H1 (cell line): Measurements from ENCODE around the gene CCDC102A. TPM values are rescaled to one million over a fixed set of nuclear protein-coding genes. Genes with fewer than 3 reads are reported as not detected.
A peak's percentile ranks its signal among the peaks of the same experiment; 100 is the strongest.

ENCODE experiments used
- CTCF ChIA-PET: fragments of 300-600 bp; sonication (Branson Sonifier 250); formaldehyde crosslinking; loops from one replicate; lab custom pipeline; 2021; ENCODE audit not compliant: partially characterized antibody; lab: Charles Lee
- POLR2A ChIA-PET: fragments of 300-600 bp; sonication (Branson Sonifier 250); formaldehyde crosslinking; loops from one replicate; lab custom pipeline; 2021; ENCODE audit warnings: inconsistent platforms; ENCODE audit not compliant: partially characterized antibody; lab: Charles Lee
- DNase-seq, 2 experiments: peaks; one replicate each; pipeline versions ENCODE4 v3.0.0 to v3.0.0-alpha.2; 2010 to 2022; ENCODE audit warnings: low spot score in 2 of 2, low read depth in 1 of 2, mixed read lengths in 1 of 2
- FAIRE-seq: peaks from 2 replicates; lab custom pipeline; 2011; peaks lifted over from hg19 to GRCh38; lab: Jason Lieb, UNC
- H2AFZ ChIP-seq: 2 replicates; pipeline ENCODE4 v1.8.1; 2012; ENCODE audit warnings: low read length, inconsistent platforms
- H2AK5ac ChIP-seq: 2 replicates; pipeline ENCODE4 v1.6.1; 2013; ENCODE audit warnings: low read depth, low read length
- H2BK120ac ChIP-seq: replicated peaks from 2 replicates; pipeline ENCODE3; 2013; ENCODE audit warnings: low read depth, low read length, inconsistent platforms
- H2BK12ac ChIP-seq: 2 replicates; pipeline ENCODE4 v1.6.1; 2013; ENCODE audit warnings: low read depth, low read length
- H2BK15ac ChIP-seq: 2 replicates; pipeline ENCODE4 v1.6.1; 2013; ENCODE audit warnings: low read length
- H2BK20ac ChIP-seq: 2 replicates; pipeline ENCODE4 v1.6.1; 2013; ENCODE audit warnings: low read length
- H2BK5ac ChIP-seq: 2 replicates; pipeline ENCODE4 v1.6.1; 2013; ENCODE audit warnings: low read depth, low read length
- H3K14ac ChIP-seq: 2 replicates; pipeline ENCODE4 v1.6.1; 2013; ENCODE audit warnings: inconsistent platforms; ENCODE audit not compliant: insufficient read length
- H3K18ac ChIP-seq: 2 replicates; pipeline ENCODE4 v1.6.1; 2013; ENCODE audit warnings: low read length; ENCODE audit errors: extremely low read depth
- H3K23ac ChIP-seq: 2 replicates; pipeline ENCODE4 v1.6.1; 2013; ENCODE audit warnings: inconsistent platforms; ENCODE audit not compliant: insufficient read length
- H3K23me2 ChIP-seq: 2 replicates; pipeline ENCODE4 v1.6.1; 2013; ENCODE audit warnings: low read depth, low read length
- H3K27ac ChIP-seq: 2 replicates; pipeline ENCODE4 v1.6.1; 2011; ENCODE audit warnings: low read depth, low read length, inconsistent platforms
- H3K27me3 ChIP-seq, 4 experiments: replicated peaks in 1 of 4; 1 replicate in 1 of 4; 2 replicates in 3 of 4; pipeline versions ENCODE4 v1.6.1 to v1.8.1; 2011 to 2013; ENCODE audit warnings: low read length in 3 of 4, mild to moderate bottlenecking in 3 of 4, inconsistent platforms in 2 of 4, mixed read lengths in 2 of 4, moderate library complexity in 1 of 4; ENCODE audit not compliant: control insufficient read depth in 3 of 4, insufficient read depth in 3 of 4; ENCODE audit errors: extremely low read depth in 1 of 4
- H3K36me3 ChIP-seq, 4 experiments: 2 replicates each; pipeline versions ENCODE4 v1.6.1 to v1.8.1; 2011 to 2013; ENCODE audit warnings: mild to moderate bottlenecking in 4 of 4, low read length in 3 of 4, moderate library complexity in 2 of 4, control low read depth in 1 of 4, inconsistent platforms in 1 of 4; ENCODE audit not compliant: insufficient read depth in 4 of 4, control insufficient read depth in 2 of 4
- H3K4ac ChIP-seq: replicated peaks from 2 replicates; pipeline ENCODE3; 2013; ENCODE audit warnings: low read length, low read depth, mixed read lengths, inconsistent platforms; ENCODE audit not compliant: insufficient read length
- H3K4me1 ChIP-seq, 4 experiments: replicated peaks in 1 of 4; 1 replicate in 1 of 4; 2 replicates in 3 of 4; pipeline versions ENCODE4 v1.6.1 to v1.8.1; 2011 to 2013; ENCODE audit warnings: low read length in 3 of 4, inconsistent platforms in 2 of 4, mixed read lengths in 1 of 4; ENCODE audit not compliant: insufficient read depth in 4 of 4, control insufficient read depth in 3 of 4
- H3K4me2 ChIP-seq, 2 experiments: 2 replicates each; pipeline versions ENCODE4 v1.6.1 to v1.8.1; 2011 to 2013; ENCODE audit warnings: low read depth in 2 of 2, low read length in 2 of 2, control low read depth in 1 of 2, inconsistent platforms in 1 of 2, mild to moderate bottlenecking in 1 of 2; ENCODE audit not compliant: insufficient read depth in 1 of 2
- H3K4me3 ChIP-seq, 4 experiments: fragments of 200-600, 300-600 bp in 1 of 4; sonication (generic), shearing (Covaris generic), sonication (Bioruptor Twin) in 1 of 4; 2 replicates each; pipeline versions ENCODE4 v1.5.1 to v1.8.1; 2011 to 2016; ENCODE audit warnings: low read length in 4 of 4, low read depth in 3 of 4, control low read depth in 2 of 4, inconsistent platforms in 2 of 4, mild to moderate bottlenecking in 2 of 4, mixed read lengths in 1 of 4, moderate library complexity in 1 of 4; ENCODE audit not compliant: insufficient read depth in 2 of 4; ENCODE audit errors: extremely low read depth in 1 of 4
- H3K56ac ChIP-seq: replicated peaks from 2 replicates; pipeline ENCODE3; 2013; ENCODE audit warnings: low read depth, mild to moderate bottlenecking, mixed read lengths, low read length, inconsistent platforms; ENCODE audit not compliant: insufficient read length
- H3K79me1 ChIP-seq: 2 replicates; pipeline ENCODE4 v1.6.1; 2013; ENCODE audit warnings: low read depth, low read length, control low read depth
- H3K79me2 ChIP-seq, 2 experiments: 2 replicates each; pipeline versions ENCODE4 v1.6.1 to v1.8.1; 2012 to 2013; ENCODE audit warnings: low read length in 2 of 2, mild to moderate bottlenecking in 2 of 2, inconsistent platforms in 1 of 2; ENCODE audit not compliant: insufficient read depth in 2 of 2, control insufficient read depth in 1 of 2
- H3K9ac ChIP-seq, 4 experiments: replicated peaks in 1 of 4; 1 replicate in 1 of 4; 2 replicates in 3 of 4; pipeline versions ENCODE4 v1.6.1 to v1.8.1; 2011 to 2013; ENCODE audit warnings: low read depth in 3 of 4, low read length in 3 of 4, control low read depth in 2 of 4, mild to moderate bottlenecking in 2 of 4, moderate library complexity in 2 of 4, inconsistent platforms in 1 of 4; ENCODE audit errors: extremely low read depth in 1 of 4
- H3K9me3 ChIP-seq, 2 experiments: 2 replicates each; pipeline versions ENCODE4 v1.6.1 to v1.8.1; 2012 to 2013; ENCODE audit warnings: mild to moderate bottlenecking in 2 of 2, moderate library complexity in 2 of 2, control low read depth in 1 of 2, inconsistent platforms in 1 of 2, low read depth in 1 of 2, low read length in 1 of 2, mixed read lengths in 1 of 2; ENCODE audit not compliant: insufficient read depth in 2 of 2
- H4K20me1 ChIP-seq, 2 experiments: replicated peaks in 1 of 2; 2 replicates each; pipeline versions ENCODE3 to v1.8.1; 2011 to 2013; ENCODE audit warnings: inconsistent platforms in 2 of 2, low read length in 2 of 2, mild to moderate bottlenecking in 1 of 2; ENCODE audit not compliant: insufficient read depth in 2 of 2, control insufficient read depth in 1 of 2
- H4K5ac ChIP-seq: 2 replicates; pipeline ENCODE4 v1.6.1; 2013; ENCODE audit warnings: low read length, low read depth, mixed read lengths, inconsistent platforms; ENCODE audit not compliant: insufficient read length
- H4K8ac ChIP-seq: 2 replicates; pipeline ENCODE4 v1.8.0; 2013; ENCODE audit warnings: mild to moderate bottlenecking, moderate library complexity, low read length, inconsistent platforms; ENCODE audit not compliant: insufficient read depth; ENCODE audit errors: extremely low read depth
- H4K91ac ChIP-seq: replicated peaks from 2 replicates; pipeline ENCODE3; 2013; ENCODE audit warnings: low read length, mixed read lengths, inconsistent platforms; ENCODE audit not compliant: insufficient read length
- CBX8 ChIP-seq: fragments of 300-800, 300-1000 bp; sonication (generic); IDR thresholded peaks from 2 replicates; pipeline ENCODE4 v1.7.1; 2016; ENCODE audit warnings: low read depth, low read length, borderline replicate concordance
- CEBPB ChIP-seq: IDR thresholded peaks from 2 replicates; pipeline ENCODE4 v1.6.1; 2012; ENCODE audit warnings: low read depth, low read length
- FOSL1 ChIP-seq: IDR thresholded peaks from 2 replicates; pipeline ENCODE4 v1.6.1; 2011; ENCODE audit warnings: mild to moderate bottlenecking, low read depth, low read length, moderate library complexity; ENCODE audit not compliant: insufficient read depth
- RXRA ChIP-seq: IDR thresholded peaks from 2 replicates; pipeline ENCODE4 v1.6.1; 2011; ENCODE audit warnings: low read depth, mild to moderate bottlenecking, low read length, moderate library complexity; ENCODE audit not compliant: insufficient read depth
- SP4 ChIP-seq: IDR thresholded peaks from 2 replicates; pipeline ENCODE4 v1.6.1; 2012; ENCODE audit warnings: low read length, inconsistent platforms
- TAF1 ChIP-seq: IDR thresholded peaks from 2 replicates; pipeline ENCODE4 v1.6.1; 2011; ENCODE audit warnings: mild to moderate bottlenecking, low read depth, low read length
- TBP ChIP-seq: IDR thresholded peaks from 2 replicates; pipeline ENCODE4 v1.6.1; 2011; ENCODE audit warnings: low read depth, low read length, improper control_type of control experiment
- WGBS, 2 experiments: shearing (Covaris generic) in 1 of 2; methylation state at CpG; one replicate each; pipeline versions ENCODE4 v1.1.6 to v1.1.7; 2013 to 2015; ENCODE audit warnings: low lambda C conversion rate in 2 of 2, mixed read lengths in 2 of 2, inconsistent platforms in 1 of 2, low coverage in 1 of 2, missing lambda C conversion rate in 1 of 2; ENCODE audit not compliant: insufficient replicate concordance in 2 of 2, insufficient coverage in 1 of 2, insufficient read length in 1 of 2; ENCODE audit errors: extremely low coverage in 1 of 2, missing lambda C conversion rate in 1 of 2; 5-methylcytosine and 5-hydroxymethylcytosine counted together
- polyA plus RNA-seq, 7 experiments: library from polyadenylated mRNA; depleted of rRNA in 3 of 7; stranded (reverse) in 5 of 7; unstranded in 2 of 7; fragments of >200 nt in 5 of 7; fragments of 200-250 nt in 2 of 7; gene quantifications; 1 replicate in 5 of 7; 2 replicates in 1 of 7; 4 replicates in 1 of 7; pipeline versions ENCODE4 v1.2.1 to v1.2.3, GENCODE V29; 2011 to 2013; ENCODE audit warnings: missing spikeins in 2 of 7, mixed read lengths in 2 of 7
- total RNA-seq: library from RNA; stranded (reverse); fragmentation: NEBNext Ultra II Directional; extraction: Animal tissue kit (Norgen Biotek cat#: 25700); gene quantifications from 2 replicates; pipeline ENCODE4 v1.2.1, GENCODE V29; 2021
- TF ChIP-seq, protein P1 (sequence below): IDR thresholded peaks from 2 replicates; pipeline ENCODE4 v1.6.1; 2011; ENCODE audit warnings: low read depth, mild to moderate bottlenecking, low read length; ENCODE audit not compliant: insufficient read depth

The CCDC102A gene
- total and polyA plus RNA-seq, 2 of the 8 experiments (the other 6 are each of a cell fraction or from before 2014, with no cell fraction given) = 4.0 to 7.5 TPM

DNA sequence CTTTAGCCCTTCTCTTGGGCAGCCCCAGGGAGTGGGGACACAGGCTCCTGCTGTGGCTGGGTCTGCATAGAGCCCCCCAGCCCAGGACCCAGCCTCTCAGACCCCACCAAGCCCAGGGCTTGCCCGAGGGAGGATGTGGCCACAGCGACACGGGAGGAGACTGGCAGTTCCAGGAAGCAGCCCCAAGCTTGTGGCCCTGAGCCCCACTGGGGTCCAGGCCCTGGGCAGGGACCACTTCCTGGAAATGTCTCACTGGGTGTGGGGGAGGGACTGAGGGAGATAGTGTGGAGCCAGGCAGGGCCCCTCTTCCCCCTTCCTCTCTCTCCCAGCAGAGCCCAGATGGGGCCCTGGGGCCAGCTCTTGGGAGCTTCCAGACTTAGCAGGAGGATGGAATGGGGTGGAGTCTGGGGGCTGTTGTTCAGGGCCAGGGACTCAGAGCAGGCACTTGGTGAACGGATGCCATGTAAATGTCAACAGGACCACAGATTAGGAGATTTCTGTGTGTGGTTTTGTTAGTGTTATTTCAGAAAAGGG lies 41.4 kb upstream of the CCDC102A start:
- Histone ChIP-seq H4K8ac (peak overlapping the region; percentile 76; the same call in 1 of the 2 replicates), H3K27me3 (peaks cover 0 to 4% (median 0%) of the 10 kb centered on the region in 4 experiments; a peak in 2 of 7 replicates), H3K23me2 (no peaks in the 10 kb centered on the region), H4K5ac (no peak overlapping the region), H4K91ac (no peak overlapping the region), H2AFZ (no peak overlapping the region), H3K14ac (no peak overlapping the region), H3K23ac (no peak overlapping the region), H3K9me3 (no peaks in the 10 kb centered on the region), H3K4me3 (no peak overlapping the region), H3K27ac (no peak overlapping the region), H2BK12ac (no peak overlapping the region), H3K36me3 (no peaks in the 10 kb centered on the region; a peak in 1 of 8 replicates), H2BK5ac (no peak overlapping the region), H4K20me1 (no peaks in the 10 kb centered on the region), H3K79me1 (no peaks in the 10 kb centered on the region), H2BK15ac (no peak overlapping the region), H3K4me2 (no peak overlapping the region), H3K79me2 (no peaks in the 10 kb centered on the region), H3K9ac (no peak overlapping the region), H2BK20ac (no peak overlapping the region), H3K56ac (no peak overlapping the region), H2BK120ac (no peak overlapping the region), H3K18ac (no peak overlapping the region), H2AK5ac (no peak overlapping the region), H3K4ac (no peak overlapping the region), H3K4me1 (no peaks in the 10 kb centered on the region; a peak in 1 of 7 replicates)
- WGBS, 2 experiments = 92% methylated on average over 4 of the region's 4 CpGs; no CpG with 5 or more reads in 1 of the 2 experiments
- TF ChIP-seq TBP (no peak), SP4 (no peak), TAF1 (no peak), FOSL1 (no peak), CBX8 (no peak), CEBPB (no peak), RXRA (no peak)
- TF ChIP-seq, protein P1, sequence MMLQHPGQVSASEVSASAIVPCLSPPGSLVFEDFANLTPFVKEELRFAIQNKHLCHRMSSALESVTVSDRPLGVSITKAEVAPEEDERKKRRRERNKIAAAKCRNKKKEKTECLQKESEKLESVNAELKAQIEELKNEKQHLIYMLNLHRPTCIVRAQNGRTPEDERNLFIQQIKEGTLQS = no peak
- ChIA-PET POLR2A (no interaction called here), CTCF (interaction anchor here (1.0 to 5.2 kb wide), 16 partner anchors 8 to 379 kb away, joined by 3 to 88 read pairs (median 9); no protein-coding TSS in a partner anchor)
- DNase-seq (no peak), FAIRE-seq (no peak)
